Erythroblast (primary cell): ENCODE results near the gene HDAC5.

Source experiments
- GATA1 ChIP-seq: IDR thresholded peaks from 2 replicates; pipeline ENCODE4 v1.6.1; 2011; ENCODE audit warnings: low read depth, mild to moderate bottlenecking, control low read depth, low read length, moderate library complexity
- POLR2A ChIP-seq: IDR thresholded peaks from 2 replicates; pipeline ENCODE4 v1.6.1; 2011; ENCODE audit warnings: mild to moderate bottlenecking, low read length

DNA sequence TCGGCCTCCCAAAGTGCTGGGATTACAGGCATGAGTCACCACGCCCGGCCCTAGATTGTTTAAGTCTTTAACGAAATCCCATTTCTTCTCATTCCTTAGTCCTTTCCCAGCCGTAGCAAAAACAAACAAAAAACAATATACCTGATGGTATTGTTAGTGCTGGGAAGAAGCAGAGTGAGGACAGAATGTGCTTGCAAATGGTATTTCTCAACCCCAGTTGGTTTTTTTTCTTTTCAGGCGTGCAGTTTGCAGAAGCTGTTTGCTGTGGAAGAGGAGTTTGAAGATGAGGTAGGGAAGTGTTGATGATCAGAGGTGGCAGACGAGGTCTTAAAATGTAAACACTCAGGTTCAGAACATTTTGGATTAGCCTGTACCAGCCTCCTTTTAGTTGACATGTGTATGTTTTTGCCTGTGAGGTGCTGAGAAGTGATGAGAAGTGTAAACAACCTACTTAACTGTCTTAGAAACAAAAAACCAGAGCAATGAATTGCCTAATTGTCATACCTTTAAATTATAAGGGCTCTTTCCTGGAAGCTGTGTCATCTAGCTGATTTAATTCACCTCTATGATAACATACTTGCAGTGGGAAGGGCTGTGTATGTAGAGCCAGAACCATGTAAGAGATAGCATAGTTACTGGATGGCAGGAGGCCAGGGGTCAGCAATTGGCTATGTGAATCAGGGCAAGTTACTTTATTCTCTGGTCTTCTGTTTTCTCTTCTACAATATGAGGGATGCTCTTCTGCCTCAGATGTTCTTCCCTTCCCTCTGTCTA is 21.7 kb upstream of the HDAC5 start:
- TF ChIP-seq POLR2A: no peak
- no peak for TF ChIP-seq GATA1
